CD4-positive, alpha-beta T cell (primary cell): ENCODE measurements around the gene TBC1D16. TPM values are rescaled to one million over a fixed set of nuclear protein-coding genes. Genes with fewer than 3 reads are reported as not detected.

Experiments used
- ATAC-seq: fragments of 200-7000 bp; cut with Tn5 transposase; one replicate; pipeline ENCODE4 v1.10.0; 2022; ENCODE audit warnings: mild to moderate bottlenecking; ENCODE audit not compliant: poor library complexity
- CTCF ChIA-PET: fragments of 350-600 bp; sonication (Branson Sonifier 250); formaldehyde crosslinking; loops from one replicate; lab custom pipeline; 2021; ENCODE audit warnings: antibody characterized with exemption, inconsistent platforms; lab: Charles Lee
- POLR2A ChIA-PET: fragments of 350-600 bp; sonication (Branson Sonifier 250); formaldehyde crosslinking; loops from one replicate; lab custom pipeline; 2021; ENCODE audit warnings: antibody characterized with exemption, inconsistent platforms; lab: Charles Lee
- DNase-seq, 14 experiments: peaks; one replicate each; pipeline ENCODE4 v3.0.0-alpha.2; 2013 to 2020; ENCODE audit warnings: mixed read lengths in 2 of 14
- H3K27ac ChIP-seq, 2 donors: one replicate each; pipeline versions ENCODE4 v1.5.1 to v1.7.0; 2013; ENCODE audit warnings: low read length in 2 of 2, low read depth in 1 of 2, mild to moderate bottlenecking in 1 of 2
- H3K27me3 ChIP-seq, 2 experiments: 1 replicate in 1 of 2; 2 replicates in 1 of 2; pipeline versions ENCODE4 v1.6.1 to v1.7.0; 2013; ENCODE audit warnings: low read length in 2 of 2, control low read depth in 1 of 2, mild to moderate bottlenecking in 1 of 2, moderate library complexity in 1 of 2; ENCODE audit not compliant: insufficient read depth in 2 of 2, control insufficient read depth in 1 of 2
- H3K36me3 ChIP-seq: one replicate; pipeline ENCODE4 v1.6.1; 2013; ENCODE audit warnings: low read length, control low read depth; ENCODE audit not compliant: insufficient read depth
- H3K4me1 ChIP-seq: one replicate; pipeline ENCODE4 v1.6.1; 2013; ENCODE audit warnings: low read length, control low read depth; ENCODE audit not compliant: insufficient read depth
- H3K4me3 ChIP-seq: one replicate; pipeline ENCODE4 v1.5.1; 2013; ENCODE audit warnings: mild to moderate bottlenecking, low read length, moderate library complexity
- H3K9me3 ChIP-seq, 2 experiments: 1 replicate in 1 of 2; 2 replicates in 1 of 2; pipeline versions ENCODE4 v1.6.1 to v1.7.0; 2013; ENCODE audit warnings: low read length in 2 of 2, mild to moderate bottlenecking in 2 of 2, control low read depth in 1 of 2, moderate library complexity in 1 of 2; ENCODE audit not compliant: control insufficient read depth in 1 of 2, insufficient read depth in 1 of 2
- H3K27ac Mint-ChIP-seq: one replicate; pipeline ENCODE4 v1.8.0; 2020; ENCODE audit warnings: mixed read lengths
- H3K27me3 Mint-ChIP-seq: one replicate; pipeline ENCODE4 v1.8.0; 2021; ENCODE audit warnings: mixed read lengths
- H3K36me3 Mint-ChIP-seq: one replicate; pipeline ENCODE4 v1.8.0; 2021; ENCODE audit warnings: low read depth, mixed read lengths
- H3K4me1 Mint-ChIP-seq: one replicate; pipeline ENCODE4 v1.8.0; 2021; ENCODE audit warnings: low read depth, mixed read lengths
- H3K4me3 Mint-ChIP-seq: one replicate; pipeline ENCODE4 v1.8.0; 2020; ENCODE audit warnings: mild to moderate bottlenecking, mixed read lengths
- H3K9me3 Mint-ChIP-seq: one replicate; pipeline ENCODE4 v1.8.0; 2020; ENCODE audit warnings: mixed read lengths
- CTCF ChIP-seq: fragments of 200-600 bp; IDR thresholded peaks from one replicate; pipeline ENCODE4 v1.8.0; 2022; ENCODE audit warnings: antibody characterized with exemption, mild to moderate bottlenecking
- intact Hi-C, 2 experiments: fragments of 100-400 bp; cut with DNase I in 1 of 2; cut with micrococcal nuclease in 1 of 2; formaldehyde crosslinking; loops; one replicate each; pipeline versions ENCODE4 v1.15.1 to v1.9.0; 2023 to 2025; cut with DNase I, micrococcal nuclease
- total RNA-seq, 174 experiments: library from RNA in 2 of 174; stranded (reverse) in 2 of 174; gene quantifications; one replicate each; pipeline ENCODE4 v1.2.3 and lab custom pipeline; 2021 to 2026

The TBC1D16 gene
- total RNA-seq, 2 experiments from 2014 or later = 1.9 to 2.5 TPM

- ATAC-seq = peak; percentile 72
- POLR2A ChIA-PET = interaction anchor here (1.4 kb wide), 1 partner anchor 18 kb away, joined by 5 read pairs; the partner anchor contains the start of gene GAA
- Histone ChIP-seq H3K9me3 (no peaks in the 10 kb centered on the region), H3K27ac (no peak overlapping the region), H3K4me3 (no peak overlapping the region), H3K27me3 (no peaks in the 10 kb centered on the region), H3K36me3 (no peaks in the 10 kb centered on the region), H3K4me1 (peaks cover 6% of the 10 kb centered on the region)
- Mint-ChIP-seq H3K36me3 (no peaks in the 10 kb centered on the region), H3K4me3 (no peak overlapping the region), H3K27ac (no peak overlapping the region), H3K4me1 (peaks cover 6% of the 10 kb centered on the region), H3K9me3 (no peaks in the 10 kb centered on the region), H3K27me3 (peaks cover 5% of the 10 kb centered on the region)
- CTCF ChIA-PET = interaction anchor here (1.0 to 1.6 kb wide), 2 partner anchors 18 to 19 kb away, joined by 3 to 7 read pairs; partner anchors contain the start of gene GAA
- TF ChIP-seq CTCF = peak; percentile 82
- intact Hi-C loops = loop anchor here (2.0 to 10.0 kb wide), 3 partner anchors 75 to 282 kb away; no protein-coding TSS in a partner anchor
- peak; percentile 38 to 82 (median 51) for DNase-seq
Measured at GRCh38 chr17:80082403-80083135, 46.9 kb upstream of the TBC1D16 start.

GRCh38 chr17:80081596-80081995 is 45.9 kb upstream of the TBC1D16 start:
- no peaks in the 10 kb centered on the region for H3K36me3 ChIP-seq
- no peaks in the 10 kb centered on the region for H3K36me3 Mint-ChIP-seq
- H3K4me3 Mint-ChIP-seq = no peak overlapping the region
- no peaks in the 10 kb centered on the region for H3K27me3 ChIP-seq
- H3K9me3 Mint-ChIP-seq = no peaks in the 10 kb centered on the region
- peaks cover 5% of the 10 kb centered on the region for H3K27me3 Mint-ChIP-seq
- peaks cover 6% of the 10 kb centered on the region for H3K4me1 ChIP-seq
- DNase-seq (no peak), ATAC-seq (no peak)
- H3K27ac Mint-ChIP-seq = no peak overlapping the region
- ChIA-PET CTCF (interaction anchor here (1.6 kb wide), 1 partner anchor 20 kb away, joined by 7 read pairs; the partner anchor contains the start of gene GAA), POLR2A (no interaction called here)
- intact Hi-C loops = loop anchor here (5.0 to 10.0 kb wide), 2 partner anchors 74 to 283 kb away; no protein-coding TSS in a partner anchor
- no peak overlapping the region for H3K27ac ChIP-seq
- no peak overlapping the region for H3K4me3 ChIP-seq
- H3K4me1 Mint-ChIP-seq = peaks cover 6% of the 10 kb centered on the region
- no peaks in the 10 kb centered on the region for H3K9me3 ChIP-seq
- TF ChIP-seq CTCF = no peak

GRCh38 chr17:80080081-80080480 is 44.4 kb upstream of the TBC1D16 start:
- no peak overlapping the region for H3K4me3 Mint-ChIP-seq
- no peaks in the 10 kb centered on the region for H3K36me3 Mint-ChIP-seq
- Histone ChIP-seq H3K36me3 (no peaks in the 10 kb centered on the region), H3K4me1 (peaks cover 6% of the 10 kb centered on the region), H3K4me3 (no peak overlapping the region), H3K9me3 (no peaks in the 10 kb centered on the region), H3K27ac (no peak overlapping the region), H3K27me3 (no peaks in the 10 kb centered on the region)
- CTCF ChIA-PET = interaction anchor here (0.6 kb wide), 1 partner anchor 72 kb away, joined by 3 read pairs; no protein-coding TSS in a partner anchor
- H3K9me3 Mint-ChIP-seq = no peaks in the 10 kb centered on the region
- H3K27me3 Mint-ChIP-seq = peaks cover 5% of the 10 kb centered on the region
- POLR2A ChIA-PET = no interaction called here
- H3K4me1 Mint-ChIP-seq = peaks cover 6% of the 10 kb centered on the region
- ATAC-seq (no peak), DNase-seq (no peak)
- intact Hi-C loops = loop anchor here (5.0 to 10.0 kb wide), 2 partner anchors 73 to 285 kb away; no protein-coding TSS in a partner anchor
- TF ChIP-seq CTCF = no peak
- H3K27ac Mint-ChIP-seq = no peak overlapping the region
